ENCODE results near the gene TMEM244. TPM values are rescaled to one million over a fixed set of nuclear protein-coding genes. Genes with fewer than 3 reads are reported as not detected.

TMEM244 gene
- total and polyA plus RNA-seq, 2 donors (not counting 3 experiments of a cell fraction or from before 2014, with no cell fraction given) = not detected

DNA sequence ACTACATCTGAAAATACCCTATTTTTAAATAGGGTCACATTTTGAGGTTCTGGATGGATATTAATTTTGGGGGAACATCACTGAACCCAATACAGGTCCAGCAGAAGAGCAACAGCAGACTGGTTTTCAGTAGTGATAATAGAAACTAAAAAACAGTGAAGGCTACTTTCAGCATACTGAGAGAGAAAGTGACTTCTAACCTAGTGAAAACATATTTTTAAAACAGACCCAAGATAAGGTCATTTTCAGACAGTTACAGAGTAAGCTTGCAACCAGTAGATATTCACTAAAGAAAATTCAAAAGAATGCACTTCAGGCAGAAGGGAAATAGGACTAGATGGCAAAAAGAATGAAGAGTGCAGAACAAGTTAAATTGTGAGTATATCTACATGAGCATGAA lies 42.0 kb upstream of the TMEM244 start:
- Histone ChIP-seq H3K4me3 (replicated peaks in 1 of 3; ENCODE audit: insufficient read depth in 1 of 3, low read depth in 1 of 3, low read length in 3 of 3) (no peak overlapping the region), H3K4me1 (ENCODE audit: control insufficient read depth, extremely low read depth, insufficient read depth, low read length) (no peaks in the 10 kb centered on the region), H3K79me2 (ENCODE audit: control insufficient read depth, insufficient read depth, low read length) (no peaks in the 10 kb centered on the region), H3K27me3 (ENCODE audit: control insufficient read depth in 2 of 2, insufficient read depth in 2 of 2, low read length in 2 of 2) (no peaks in the 10 kb centered on the region), H3K9ac (replicated peaks; ENCODE audit: extremely low read depth, insufficient read depth, low read length) (no peak overlapping the region), H3K27ac (ENCODE audit: insufficient read depth, low read depth, low read length) (no peak overlapping the region), H4K20me1 (replicated peaks; ENCODE audit: control insufficient read depth, extremely low read depth, insufficient read depth, low read length) (no peaks in the 10 kb centered on the region), H3K9me1 (replicated peaks; ENCODE audit: control insufficient read depth, extremely low read depth, insufficient read depth, low read length) (no peaks in the 10 kb centered on the region), H3K9me3 (replicated peaks; ENCODE audit: control insufficient read depth, insufficient read depth, low read length) (no peaks in the 10 kb centered on the region), H3K4me2 (ENCODE audit: insufficient read depth, low read length) (no peak overlapping the region), H2AFZ (ENCODE audit: low read depth, low read length) (no peak overlapping the region), H3K36me3 (ENCODE audit: control insufficient read depth in 2 of 2, extremely low read depth in 1 of 2, insufficient read depth in 2 of 2, low read length in 2 of 2) (no peaks in the 10 kb centered on the region)
- no peak for FAIRE-seq
- BruUV-seq (replicated peaks) = no TSS peak
- no peak for DNase-seq (ENCODE audit: low read depth, low spot score)
- CTCF ChIA-PET = no interaction called here
- TF ChIP-seq EZH2 (IDR thresholded peaks at IDR 0.05; ENCODE audit: borderline replicate concordance, low read depth, low read length, severe bottlenecking) (no peak), GATA2 (IDR thresholded peaks at IDR 0.05; ENCODE audit: insufficient read depth, insufficient read length, low read depth, low read length) (no peak), MYC (IDR thresholded peaks at IDR 0.05; ENCODE audit: low read depth, low read length) (no peak), JUN (IDR thresholded peaks at IDR 0.05; ENCODE audit: borderline replicate concordance, insufficient read depth, insufficient read length, low read depth) (no peak), POLR2A (IDR thresholded peaks at IDR 0.05; ENCODE audit: low read depth, low read length) (no peak), POLR2AphosphoS5 (IDR thresholded peaks at IDR 0.05; ENCODE audit: insufficient read depth, low read depth, low read length) (no peak), FOS (IDR thresholded peaks at IDR 0.05; ENCODE audit: borderline replicate concordance, insufficient read depth, low read length) (no peak)
- TF ChIP-seq, protein P1, sequence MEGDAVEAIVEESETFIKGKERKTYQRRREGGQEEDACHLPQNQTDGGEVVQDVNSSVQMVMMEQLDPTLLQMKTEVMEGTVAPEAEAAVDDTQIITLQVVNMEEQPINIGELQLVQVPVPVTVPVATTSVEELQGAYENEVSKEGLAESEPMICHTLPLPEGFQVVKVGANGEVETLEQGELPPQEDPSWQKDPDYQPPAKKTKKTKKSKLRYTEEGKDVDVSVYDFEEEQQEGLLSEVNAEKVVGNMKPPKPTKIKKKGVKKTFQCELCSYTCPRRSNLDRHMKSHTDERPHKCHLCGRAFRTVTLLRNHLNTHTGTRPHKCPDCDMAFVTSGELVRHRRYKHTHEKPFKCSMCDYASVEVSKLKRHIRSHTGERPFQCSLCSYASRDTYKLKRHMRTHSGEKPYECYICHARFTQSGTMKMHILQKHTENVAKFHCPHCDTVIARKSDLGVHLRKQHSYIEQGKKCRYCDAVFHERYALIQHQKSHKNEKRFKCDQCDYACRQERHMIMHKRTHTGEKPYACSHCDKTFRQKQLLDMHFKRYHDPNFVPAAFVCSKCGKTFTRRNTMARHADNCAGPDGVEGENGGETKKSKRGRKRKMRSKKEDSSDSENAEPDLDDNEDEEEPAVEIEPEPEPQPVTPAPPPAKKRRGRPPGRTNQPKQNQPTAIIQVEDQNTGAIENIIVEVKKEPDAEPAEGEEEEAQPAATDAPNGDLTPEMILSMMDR (IDR thresholded peaks at IDR 0.05; ENCODE audit: extremely low read depth in 1 of 2, insufficient read depth in 1 of 2, low read depth in 1 of 2, low read length in 2 of 2) = no peak
- TF ChIP-seq, protein P2, sequence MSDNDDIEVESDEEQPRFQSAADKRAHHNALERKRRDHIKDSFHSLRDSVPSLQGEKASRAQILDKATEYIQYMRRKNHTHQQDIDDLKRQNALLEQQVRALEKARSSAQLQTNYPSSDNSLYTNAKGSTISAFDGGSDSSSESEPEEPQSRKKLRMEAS (IDR thresholded peaks at IDR 0.05; ENCODE audit: insufficient read depth, insufficient read length) = no peak
- intact Hi-C loops (cut with micrococcal nuclease) (no loop called here), dilution Hi-C loops (cut with MboI; ENCODE audit: extremely low pct_ligation_motif_present, low sequenced_read_pairs) (no loop called here)
- POLR2A ChIA-PET = no interaction called here

Measured in endothelial cell of umbilical vein (primary cell).